Hepatocyte (in vitro differentiated cells): ENCODE data around the gene TRA2B. TPM values are rescaled to one million over a fixed set of nuclear protein-coding genes. Genes with fewer than 3 reads are reported as not detected.

Experiments
- DNase-seq: peaks from one replicate; pipeline ENCODE4 v3.0.0-alpha.2; 2016; ENCODE audit warnings: low spot score
- H2AFZ ChIP-seq: fragments of 200-600 bp; sonication (generic); 2 replicates; pipeline ENCODE4 v1.6.0; 2016; ENCODE audit warnings: antibody characterized with exemption, mild to moderate bottlenecking
- H3K27ac ChIP-seq: fragments of 200-600 bp; sonication (generic); 2 replicates; pipeline ENCODE4 v1.5.1; 2016; ENCODE audit warnings: mild to moderate bottlenecking
- H3K27me3 ChIP-seq: fragments of 200-600 bp; sonication (generic); 2 replicates; pipeline ENCODE4 v1.6.1; 2016
- H3K36me3 ChIP-seq: fragments of 200-600 bp; sonication (generic); replicated peaks from 2 replicates; pipeline ENCODE4 v1.5.1; 2016; ENCODE audit warnings: low read depth; ENCODE audit not compliant: insufficient read depth
- H3K4me1 ChIP-seq: fragments of 200-600 bp; sonication (generic); 2 replicates; pipeline ENCODE4 v1.5.1; 2016; ENCODE audit warnings: mild to moderate bottlenecking, moderate library complexity; ENCODE audit not compliant: insufficient read depth
- H3K4me2 ChIP-seq: fragments of 200-600 bp; sonication (generic); 2 replicates; pipeline ENCODE4 v1.6.0; 2016
- H3K4me3 ChIP-seq: fragments of 200-600 bp; sonication (generic); 2 replicates; pipeline ENCODE4 v1.5.1; 2016; ENCODE audit warnings: mild to moderate bottlenecking
- H3K79me2 ChIP-seq: fragments of 200-600 bp; sonication (generic); 2 replicates; pipeline ENCODE4 v1.6.0; 2017; ENCODE audit warnings: mild to moderate bottlenecking
- H3K9me2 ChIP-seq: fragments of 200-600 bp; sonication (generic); replicated peaks from 2 replicates; pipeline ENCODE4 v1.6.0; 2017; ENCODE audit warnings: mild to moderate bottlenecking; ENCODE audit not compliant: insufficient read depth
- H3K9me3 ChIP-seq: fragments of 200-600 bp; sonication (generic); 2 replicates; pipeline ENCODE4 v1.5.1; 2016; ENCODE audit warnings: low read depth, mild to moderate bottlenecking
- H4K20me1 ChIP-seq: fragments of 200-600 bp; sonication (generic); 2 replicates; pipeline ENCODE4 v1.6.0; 2016; ENCODE audit warnings: mild to moderate bottlenecking; ENCODE audit not compliant: insufficient read depth, poor library complexity, severe bottlenecking
- CTCF ChIP-seq: fragments of 200-600 bp; sonication (generic); IDR thresholded peaks from 2 replicates; pipeline ENCODE4 v1.5.1; 2016; ENCODE audit warnings: antibody characterized with exemption, mild to moderate bottlenecking; ENCODE audit not compliant: poor library complexity
- EZH2 ChIP-seq: fragments of 200-600 bp; sonication (generic); IDR thresholded peaks from 2 replicates; pipeline ENCODE4 v1.6.1; 2016; ENCODE audit warnings: antibody characterized with exemption, mild to moderate bottlenecking, borderline replicate concordance
- EZH2phosphoT487 ChIP-seq: fragments of 200-600 bp; sonication (generic); IDR thresholded peaks from one replicate; pipeline ENCODE4 v1.6.1; 2018; ENCODE audit warnings: antibody characterized with exemption, mild to moderate bottlenecking, low read depth, moderate library complexity; ENCODE audit not compliant: unreplicated experiment, severe bottlenecking
- WGBS: methylation state at CpG from one replicate; pipeline ENCODE4 v1.1.6; 2016; ENCODE audit warnings: low lambda C conversion rate; ENCODE audit errors: missing lambda C conversion rate; 5-methylcytosine and 5-hydroxymethylcytosine counted together
- polyA plus RNA-seq: library from polyadenylated mRNA; unstranded; fragments of >200 nt; fragmentation: Nextera tagmentation; extraction: Ambion mirVana; gene quantifications from 2 replicates; pipeline ENCODE4 v1.2.1, GENCODE V29; 2016
- total RNA-seq: library from RNA; depleted of rRNA; stranded (reverse); fragments of >200 nt; gene quantifications from 2 replicates; pipeline ENCODE4 v1.2.3, GENCODE V29; 2014

The TRA2B gene
- total and polyA plus RNA-seq, 2 experiments from 2014 or later, result 93.6 to 135 TPM

GRCh38 chr3:185929192-185930151 is 8.3 kb downstream of the TRA2B start:
- peaks cover 89% of the 10 kb centered on the region for H3K4me1 ChIP-seq

GRCh38 chr3:185928496-185928895 is 9.3 kb downstream of the TRA2B start:
- H3K27me3 ChIP-seq, result no peaks in the 10 kb centered on the region
- DNase-seq, result no peak
- H3K4me2 ChIP-seq, result peak overlapping the region; percentile 93
- H2AFZ ChIP-seq, result no peak overlapping the region
- H3K4me3 ChIP-seq, result no peak overlapping the region
- H3K9me2 ChIP-seq, result no peaks in the 10 kb centered on the region
- WGBS, result 19% methylated on average over 1 of the region's 1 CpG
- TF ChIP-seq CTCF (no peak), EZH2phosphoT487 (no peak), EZH2 (no peak)
- peaks cover 80% of the 10 kb centered on the region for H3K4me1 ChIP-seq
- H3K36me3 ChIP-seq, result no peaks in the 10 kb centered on the region
- no peaks in the 10 kb centered on the region for H3K9me3 ChIP-seq
- peak overlapping the region; percentile 47 for H3K27ac ChIP-seq
- H3K79me2 ChIP-seq, result peaks cover 100% of the 10 kb centered on the region
- H4K20me1 ChIP-seq, result peaks cover 100% of the 10 kb centered on the region

More at GRCh38 chr3:185929192-185930151, 8.3 kb downstream of the TRA2B start:
- H3K79me2 ChIP-seq, result peaks cover 100% of the 10 kb centered on the region
- H4K20me1 ChIP-seq, result peaks cover 100% of the 10 kb centered on the region
- no peaks in the 10 kb centered on the region for H3K9me2 ChIP-seq
- H3K4me2 ChIP-seq, result peak overlapping the region; percentile 93
- TF ChIP-seq EZH2, result no peak
- no peak overlapping the region for H3K4me3 ChIP-seq
- no peaks in the 10 kb centered on the region for H3K27me3 ChIP-seq
- no peak for DNase-seq
- H3K9me3 ChIP-seq, result no peaks in the 10 kb centered on the region
- no peak overlapping the region for H2AFZ ChIP-seq
- 17% methylated on average over 3 of the region's 3 CpGs for WGBS
- no peaks in the 10 kb centered on the region for H3K36me3 ChIP-seq
- peak overlapping the region; percentile 47 for H3K27ac ChIP-seq

- no peaks in the 10 kb centered on the region for H3K36me3 ChIP-seq
- H3K4me2 ChIP-seq, result peak overlapping the region; percentile 93
- no peaks in the 10 kb centered on the region for H3K9me3 ChIP-seq
- H3K9me2 ChIP-seq, result no peaks in the 10 kb centered on the region
- no peak overlapping the region for H2AFZ ChIP-seq
- peak overlapping the region; percentile 47 for H3K27ac ChIP-seq
- H3K79me2 ChIP-seq, result peaks cover 100% of the 10 kb centered on the region
- peaks cover 72% of the 10 kb centered on the region for H3K4me1 ChIP-seq
- no peak for DNase-seq
- H3K4me3 ChIP-seq, result no peak overlapping the region
- TF ChIP-seq CTCF (no peak), EZH2 (no peak), EZH2phosphoT487 (no peak)
- H3K27me3 ChIP-seq, result no peaks in the 10 kb centered on the region
- peaks cover 100% of the 10 kb centered on the region for H4K20me1 ChIP-seq
- WGBS, result 46% methylated on average over 1 of the region's 1 CpG
Measured at GRCh38 chr3:185927501-185928200, 10.2 kb downstream of the TRA2B start.

GRCh38 chr3:185926445-185926844 is 11.4 kb downstream of the TRA2B start:
- WGBS, result 52% methylated on average over 9 of the region's 9 CpGs
- H3K79me2 ChIP-seq, result peaks cover 100% of the 10 kb centered on the region
- no peak overlapping the region for H2AFZ ChIP-seq
- H3K36me3 ChIP-seq, result no peaks in the 10 kb centered on the region
- no peak for TF ChIP-seq EZH2phosphoT487
- no peak for TF ChIP-seq EZH2
- no peak for TF ChIP-seq CTCF
- H3K4me1 ChIP-seq, result peaks cover 61% of the 10 kb centered on the region
- H3K9me2 ChIP-seq, result no peaks in the 10 kb centered on the region
- peaks cover 97% of the 10 kb centered on the region for H4K20me1 ChIP-seq
- peak overlapping the region; percentile 93 for H3K4me2 ChIP-seq
- H3K9me3 ChIP-seq, result no peaks in the 10 kb centered on the region
- DNase-seq, result peak; percentile 32
- H3K27ac ChIP-seq, result peak overlapping the region; percentile 47
- no peaks in the 10 kb centered on the region for H3K27me3 ChIP-seq
- H3K4me3 ChIP-seq, result no peak overlapping the region
